Raji (cell line): ENCODE measurements around the gene FBXO34.

Experiments
- POLR2A ChIP-seq: IDR thresholded peaks from 2 replicates; pipeline ENCODE4 v1.6.1; 2011; ENCODE audit warnings: low read depth, low read length, control low read depth; ENCODE audit not compliant: insufficient read depth

FBXO34 gene

GRCh38 chr14:55254581-55254980 lies 16.6 kb upstream of the FBXO34 start:
- TF ChIP-seq POLR2A = no peak

GRCh38 chr14:55255979-55256378 lies 15.2 kb upstream of the FBXO34 start:
- no peak for TF ChIP-seq POLR2A

GRCh38 chr14:55256586-55256985 lies 14.6 kb upstream of the FBXO34 start:
- no peak for TF ChIP-seq POLR2A

GRCh38 chr14:55265197-55265596 lies 6.0 kb upstream of the FBXO34 start:
- no peak for TF ChIP-seq POLR2A

- TF ChIP-seq POLR2A = no peak
Observed at GRCh38 chr14:55267820-55268219, 3.4 kb upstream of the FBXO34 start.

- peak; percentile 10 for TF ChIP-seq POLR2A
Observed at GRCh38 chr14:55271572-55272298, 514 bp downstream of the FBXO34 start.

GRCh38 chr14:55272387-55272786 lies 1.2 kb downstream of the FBXO34 start:
- TF ChIP-seq POLR2A = no peak

GRCh38 chr14:55272922-55273321 lies 1.7 kb downstream of the FBXO34 start:
- TF ChIP-seq POLR2A = no peak

GRCh38 chr14:55274146-55274545 lies 2.9 kb downstream of the FBXO34 start:
- no peak for TF ChIP-seq POLR2A

GRCh38 chr14:55274751-55275150 lies 3.5 kb downstream of the FBXO34 start:
- TF ChIP-seq POLR2A = no peak

- TF ChIP-seq POLR2A = no peak
Observed at GRCh38 chr14:55276736-55277135, 5.5 kb downstream of the FBXO34 start.

GRCh38 chr14:55277972-55278740 lies 6.9 kb downstream of the FBXO34 start:
- no peak for TF ChIP-seq POLR2A

- no peak for TF ChIP-seq POLR2A
Observed at GRCh38 chr14:55279384-55279783, 8.2 kb downstream of the FBXO34 start.

GRCh38 chr14:55281316-55281839 lies 10.2 kb downstream of the FBXO34 start:
- TF ChIP-seq POLR2A = no peak

- no peak for TF ChIP-seq POLR2A
Observed at GRCh38 chr14:55285048-55285652, 13.9 kb downstream of the FBXO34 start.

GRCh38 chr14:55288439-55288838 lies 17.2 kb downstream of the FBXO34 start:
- no peak for TF ChIP-seq POLR2A
